ENCODE results near the gene UTRN. TPM values are rescaled to one million over a fixed set of nuclear protein-coding genes. Genes with fewer than 3 reads are reported as not detected.

Gene UTRN
- total RNA-seq, 4 donors from 2014 or later: 86.8 to 336 (median 231) TPM

DNA sequence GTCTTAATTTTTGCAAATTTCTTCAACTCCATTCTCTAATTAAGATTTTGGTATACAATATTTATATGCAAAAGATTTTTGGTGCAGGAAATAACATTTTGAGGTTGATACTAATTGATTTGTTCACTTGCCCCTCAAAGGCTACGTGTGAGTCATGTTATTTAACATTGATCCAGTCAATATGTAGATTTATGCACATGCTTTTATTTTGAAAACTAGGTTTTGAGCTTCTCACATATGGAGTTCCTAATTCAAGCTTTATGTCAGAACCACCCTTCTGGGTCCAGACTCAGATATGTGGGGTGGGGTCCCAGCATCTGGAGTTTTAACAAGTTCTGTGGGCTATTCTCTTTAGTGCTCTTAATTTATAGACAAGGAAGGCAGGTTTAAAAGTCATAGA, 13.8 kb downstream of the UTRN start:
- Histone ChIP-seq H3K27ac (no peak overlapping the region), H3K4me3 (no peak overlapping the region), H3K27me3 (no peaks in the 10 kb centered on the region), H3K9me3 (no peaks in the 10 kb centered on the region), H3K4me1 (peaks cover 0 to 4% of the 10 kb centered on the region in 2 donors), H3K36me3 (no peaks in the 10 kb centered on the region)
- no peak for TF ChIP-seq POLR2A (IDR thresholded peaks at IDR 0.05)
- TF ChIP-seq, protein P1, sequence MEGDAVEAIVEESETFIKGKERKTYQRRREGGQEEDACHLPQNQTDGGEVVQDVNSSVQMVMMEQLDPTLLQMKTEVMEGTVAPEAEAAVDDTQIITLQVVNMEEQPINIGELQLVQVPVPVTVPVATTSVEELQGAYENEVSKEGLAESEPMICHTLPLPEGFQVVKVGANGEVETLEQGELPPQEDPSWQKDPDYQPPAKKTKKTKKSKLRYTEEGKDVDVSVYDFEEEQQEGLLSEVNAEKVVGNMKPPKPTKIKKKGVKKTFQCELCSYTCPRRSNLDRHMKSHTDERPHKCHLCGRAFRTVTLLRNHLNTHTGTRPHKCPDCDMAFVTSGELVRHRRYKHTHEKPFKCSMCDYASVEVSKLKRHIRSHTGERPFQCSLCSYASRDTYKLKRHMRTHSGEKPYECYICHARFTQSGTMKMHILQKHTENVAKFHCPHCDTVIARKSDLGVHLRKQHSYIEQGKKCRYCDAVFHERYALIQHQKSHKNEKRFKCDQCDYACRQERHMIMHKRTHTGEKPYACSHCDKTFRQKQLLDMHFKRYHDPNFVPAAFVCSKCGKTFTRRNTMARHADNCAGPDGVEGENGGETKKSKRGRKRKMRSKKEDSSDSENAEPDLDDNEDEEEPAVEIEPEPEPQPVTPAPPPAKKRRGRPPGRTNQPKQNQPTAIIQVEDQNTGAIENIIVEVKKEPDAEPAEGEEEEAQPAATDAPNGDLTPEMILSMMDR (IDR thresholded peaks at IDR 0.05): no peak
- no peak for DNase-seq
- intact Hi-C loops (cut with DNase I; ENCODE audit: low total_unique reads): no loop called here

DNA sequence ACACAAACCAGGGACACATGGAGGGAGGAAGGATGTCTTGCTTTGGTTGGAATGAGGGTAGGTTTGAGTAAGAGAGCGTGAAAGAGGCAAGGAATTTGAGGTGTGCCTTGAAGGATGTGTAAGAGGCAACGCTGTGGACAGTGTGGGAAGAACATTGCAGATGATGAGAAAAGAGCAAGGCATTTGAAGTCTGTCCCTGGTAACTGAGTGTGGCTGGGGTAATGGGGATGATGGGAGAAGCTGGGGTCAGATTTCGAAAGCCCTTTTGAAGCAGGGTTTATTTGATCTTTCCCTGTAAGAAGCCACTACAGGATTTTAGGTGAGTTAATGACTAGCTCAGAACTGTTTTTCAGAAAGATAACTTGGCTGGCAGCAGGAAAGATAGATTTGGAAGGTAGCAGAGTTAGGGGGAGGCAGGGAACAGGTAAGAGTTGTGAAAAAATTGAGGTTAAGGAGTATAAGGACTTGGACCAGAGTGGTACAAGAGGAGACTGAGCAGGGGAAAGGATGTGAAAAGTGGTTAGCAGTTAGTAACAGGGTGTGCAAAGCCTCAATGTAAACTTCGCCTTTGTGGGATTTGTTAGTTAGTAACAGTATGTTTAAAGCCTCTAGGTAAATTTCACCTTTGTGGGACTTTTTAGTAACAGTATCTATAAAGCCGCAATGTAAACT, 17.7 kb downstream of the UTRN start:
- intact Hi-C loops (cut with DNase I; ENCODE audit: low total_unique reads): no loop called here
- H3K36me3 ChIP-seq: no peaks in the 10 kb centered on the region
- DNase-seq: no peak
- H3K27ac ChIP-seq: no peak overlapping the region
- no peaks in the 10 kb centered on the region for H3K27me3 ChIP-seq
- no peak overlapping the region for H3K4me3 ChIP-seq
- TF ChIP-seq, protein P1 (IDR thresholded peaks at IDR 0.05): no peak
- TF ChIP-seq POLR2A (IDR thresholded peaks at IDR 0.05): no peak
- H3K4me1 ChIP-seq: no peaks in the 10 kb centered on the region
- no peaks in the 10 kb centered on the region for H3K9me3 ChIP-seq

DNA sequence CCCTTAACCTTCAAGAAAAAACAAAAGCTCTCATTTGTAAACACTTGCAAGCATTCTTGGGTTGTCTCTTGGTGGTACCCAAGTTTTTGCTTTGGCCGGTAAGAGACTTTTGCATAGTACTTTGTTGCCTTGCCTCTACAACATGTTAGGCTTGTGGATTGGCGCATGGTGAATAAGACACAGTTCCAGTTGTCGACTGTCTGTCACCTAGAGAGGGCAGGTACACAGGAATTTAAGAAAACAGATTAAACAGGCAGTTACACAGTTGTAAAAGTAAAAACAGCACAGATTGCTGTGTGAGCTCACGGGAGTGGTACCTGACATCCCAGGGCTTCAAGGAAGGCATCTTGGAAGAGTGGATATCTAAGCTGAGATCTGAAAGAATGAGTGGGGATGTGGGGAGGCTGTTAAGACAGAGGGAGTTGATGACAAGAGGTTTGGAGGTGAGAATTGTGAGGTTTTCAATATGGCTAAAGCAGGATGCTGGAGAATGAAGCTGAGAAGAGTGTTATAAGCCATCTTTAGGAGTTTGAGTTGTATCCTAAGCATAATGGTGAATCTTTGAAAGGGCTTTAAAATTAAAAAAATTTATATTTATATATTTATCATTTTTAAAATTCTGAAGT, 19.2 kb downstream of the UTRN start:
- DNase-seq: no peak
- intact Hi-C loops (cut with DNase I; ENCODE audit: low total_unique reads): no loop called here
- H3K27ac ChIP-seq: no peak overlapping the region
- H3K36me3 ChIP-seq: no peaks in the 10 kb centered on the region
- no peaks in the 10 kb centered on the region for H3K27me3 ChIP-seq
- TF ChIP-seq POLR2A (IDR thresholded peaks at IDR 0.05): no peak
- TF ChIP-seq, protein P1 (IDR thresholded peaks at IDR 0.05): no peak
- no peaks in the 10 kb centered on the region for H3K9me3 ChIP-seq
- H3K4me1 ChIP-seq: no peaks in the 10 kb centered on the region
- H3K4me3 ChIP-seq: no peak overlapping the region

DNA sequence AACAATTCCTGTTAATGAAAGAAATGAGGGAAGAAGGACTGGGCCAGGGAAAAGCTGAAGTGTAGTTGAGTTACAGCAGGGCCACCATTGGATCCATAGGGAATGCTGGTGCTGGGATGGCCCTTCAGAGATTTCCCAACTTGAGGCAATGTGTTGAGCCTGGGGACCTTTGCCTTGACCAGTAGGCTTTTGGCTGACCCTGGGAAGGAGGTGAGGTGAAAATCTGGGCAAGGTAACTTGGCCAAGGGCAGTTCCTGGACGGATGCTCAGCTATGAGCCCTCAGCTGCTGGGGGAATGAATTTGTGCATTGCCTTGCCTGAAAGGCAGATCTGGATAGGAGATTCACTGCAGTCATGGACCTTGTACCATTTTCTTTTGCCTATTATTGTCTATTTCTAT, 20.4 kb downstream of the UTRN start:
- Histone ChIP-seq H3K27me3 (no peaks in the 10 kb centered on the region), H3K9me3 (no peaks in the 10 kb centered on the region), H3K4me1 (no peaks in the 10 kb centered on the region), H3K27ac (no peak overlapping the region), H3K4me3 (no peak overlapping the region), H3K36me3 (no peaks in the 10 kb centered on the region)
- intact Hi-C loops (cut with DNase I; ENCODE audit: low total_unique reads): no loop called here
- TF ChIP-seq, protein P1 (IDR thresholded peaks at IDR 0.05): no peak
- TF ChIP-seq POLR2A (IDR thresholded peaks at IDR 0.05): no peak
- DNase-seq: no peak

DNA sequence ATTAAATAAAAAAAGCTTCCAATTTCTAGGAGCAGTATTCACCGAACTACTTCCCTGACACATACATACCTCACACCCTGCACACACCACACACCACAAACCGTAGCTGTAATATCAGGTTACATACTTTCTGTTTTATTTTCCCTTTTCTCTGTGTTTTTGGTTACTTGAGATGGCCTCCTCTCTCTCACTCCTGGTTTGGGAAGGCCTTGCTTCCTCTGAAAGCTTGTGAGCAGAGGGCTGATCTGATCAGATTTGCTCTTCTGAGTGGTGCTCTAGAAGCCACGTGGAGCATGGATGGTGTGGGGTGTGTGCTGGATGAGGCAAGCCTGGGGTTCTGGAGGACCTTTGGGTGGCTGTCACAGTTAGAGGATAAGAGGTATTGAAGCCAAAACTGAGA, 20.9 kb downstream of the UTRN start:
- no peaks in the 10 kb centered on the region for H3K9me3 ChIP-seq
- intact Hi-C loops (cut with DNase I; ENCODE audit: low total_unique reads): no loop called here
- no peak overlapping the region for H3K27ac ChIP-seq
- H3K4me3 ChIP-seq: no peak overlapping the region
- no peak for DNase-seq
- no peaks in the 10 kb centered on the region for H3K27me3 ChIP-seq
- H3K4me1 ChIP-seq: no peaks in the 10 kb centered on the region
- TF ChIP-seq, protein P1 (IDR thresholded peaks at IDR 0.05): no peak
- TF ChIP-seq POLR2A (IDR thresholded peaks at IDR 0.05): no peak
- H3K36me3 ChIP-seq: no peaks in the 10 kb centered on the region
